K562 (cell line): ENCODE measurements around the gene NR1H2. TPM values are rescaled to one million over a fixed set of nuclear protein-coding genes. Genes with fewer than 3 reads are reported as not detected.

Experiments
- CBFA2T2 ChIP-seq: fragments of 450-650 bp; conservative IDR thresholded peaks from 2 replicates; pipeline ENCODE4 v1.6.1; 2017; ENCODE audit warnings: mild to moderate bottlenecking
- CCNT2 ChIP-seq: IDR thresholded peaks from 2 replicates; pipeline ENCODE4 v1.6.1; 2011; ENCODE audit warnings: borderline replicate concordance, low read depth, mild to moderate bottlenecking, moderate library complexity, mixed read lengths, low read length; ENCODE audit not compliant: insufficient read length; ENCODE audit errors: extremely low read depth
- GTF2F1 ChIP-seq: IDR thresholded peaks from 2 replicates; pipeline ENCODE4 v1.6.1; 2011; ENCODE audit warnings: low read depth, low read length, improper control_type of control experiment
- HDAC3 ChIP-seq: fragments of 450-650 bp; IDR thresholded peaks from 2 replicates; pipeline ENCODE4 v1.6.1; 2018; ENCODE audit warnings: borderline replicate concordance, mild to moderate bottlenecking, moderate library complexity; ENCODE audit not compliant: partially characterized antibody
- KLF6 ChIP-seq: fragments of 250-450 bp; sonication (Bioruptor Pico); IDR thresholded peaks from 2 replicates; pipeline ENCODE4 v1.4.0; 2020; ENCODE audit warnings: mild to moderate bottlenecking, moderate library complexity, borderline replicate concordance
- MAFK ChIP-seq: IDR thresholded peaks from 2 replicates; pipeline ENCODE4 v1.6.1; 2011; ENCODE audit warnings: low read length, improper control_type of control experiment
- PTBP1 ChIP-seq: fragments of 200-400 bp; formaldehyde crosslinking; IDR thresholded peaks from 2 replicates; pipeline ENCODE4 v1.6.1; 2017; ENCODE audit warnings: low read depth, low read length
- U2AF2 ChIP-seq: fragments of 200-400 bp; formaldehyde crosslinking; optimal IDR thresholded peaks from 2 replicates; pipeline ENCODE3; 2017; ENCODE audit warnings: low read depth, mild to moderate bottlenecking, low read length
- ZNF140 ChIP-seq: fragments of 250-450 bp; sonication (Bioruptor Pico); IDR thresholded peaks from 2 replicates; pipeline ENCODE4 v1.8.0; 2021; ENCODE audit warnings: moderate library complexity, mild to moderate bottlenecking, inconsistent platforms
- ZNF143 ChIP-seq: sonication (generic); formaldehyde crosslinking; IDR thresholded peaks from 2 replicates; pipeline ENCODE4 v1.9.0; 2022; ENCODE audit warnings: mild to moderate bottlenecking, missing genetic modification reagents
- ZNF23 ChIP-seq: fragments of 250-450 bp; sonication (Bioruptor Pico); IDR thresholded peaks from 2 replicates; pipeline ENCODE4 v1.4.0; 2020; ENCODE audit warnings: mild to moderate bottlenecking
- polyA plus RNA-seq, 8 experiments: library from polyadenylated mRNA; depleted of rRNA in 4 of 8; stranded (reverse) in 5 of 8; unstranded in 3 of 8; fragments of >200 nt; fragmentation: Nextera tagmentation in 2 of 8; fragmentation: Illumina TruSeq in 1 of 8; extraction: Ambion mirVana in 2 of 8; extraction: Trizol in 1 of 8; gene quantifications; 2 replicates each; pipeline versions ENCODE4 v1.2.1 to v1.2.3, GENCODE V29; 2011 to 2014; ENCODE audit warnings: inconsistent platforms in 1 of 8, missing spikeins in 1 of 8
- total RNA-seq, 7 experiments: library from RNA; depleted of rRNA in 6 of 7; stranded (reverse); fragments of >200 nt in 6 of 7; fragmentation: Illumina TruSeq in 2 of 7; extraction: Trizol in 2 of 7; gene quantifications; 2 replicates each; pipeline versions ENCODE4 v1.2.1 to v1.2.3, GENCODE V29; 2011 to 2021; ENCODE audit warnings: low replicate concordance in 1 of 7
- TF ChIP-seq, protein P1 (sequence below): sonication (generic); formaldehyde crosslinking; IDR thresholded peaks from 2 replicates; pipeline ENCODE4 v1.8.0; 2022; ENCODE audit warnings: mild to moderate bottlenecking, missing genetic modification reagents
- TF ChIP-seq, protein P2 (sequence below): fragments of 250-450 bp; sonication (Bioruptor Pico); IDR thresholded peaks from 2 replicates; pipeline ENCODE4 v1.4.0; 2020
- TF ChIP-seq, protein P3 (sequence below): fragments of 450-650 bp; formaldehyde crosslinking; IDR thresholded peaks from 2 replicates; pipeline ENCODE4 v1.4.0; 2022; ENCODE audit warnings: missing genetic modification characterization
- TF ChIP-seq, protein P4 (sequence below): conservative IDR thresholded peaks from 2 replicates; pipeline ENCODE4 v1.6.1; 2011; ENCODE audit warnings: low read depth, mild to moderate bottlenecking, low read length; ENCODE audit not compliant: control insufficient read depth

Gene NR1H2
- total and polyA plus RNA-seq, 9 of the 15 experiments (the other 6 are each of a cell fraction or from before 2014, with no cell fraction given) = 0.11 to 73.8 (median 24.0) TPM

DNA sequence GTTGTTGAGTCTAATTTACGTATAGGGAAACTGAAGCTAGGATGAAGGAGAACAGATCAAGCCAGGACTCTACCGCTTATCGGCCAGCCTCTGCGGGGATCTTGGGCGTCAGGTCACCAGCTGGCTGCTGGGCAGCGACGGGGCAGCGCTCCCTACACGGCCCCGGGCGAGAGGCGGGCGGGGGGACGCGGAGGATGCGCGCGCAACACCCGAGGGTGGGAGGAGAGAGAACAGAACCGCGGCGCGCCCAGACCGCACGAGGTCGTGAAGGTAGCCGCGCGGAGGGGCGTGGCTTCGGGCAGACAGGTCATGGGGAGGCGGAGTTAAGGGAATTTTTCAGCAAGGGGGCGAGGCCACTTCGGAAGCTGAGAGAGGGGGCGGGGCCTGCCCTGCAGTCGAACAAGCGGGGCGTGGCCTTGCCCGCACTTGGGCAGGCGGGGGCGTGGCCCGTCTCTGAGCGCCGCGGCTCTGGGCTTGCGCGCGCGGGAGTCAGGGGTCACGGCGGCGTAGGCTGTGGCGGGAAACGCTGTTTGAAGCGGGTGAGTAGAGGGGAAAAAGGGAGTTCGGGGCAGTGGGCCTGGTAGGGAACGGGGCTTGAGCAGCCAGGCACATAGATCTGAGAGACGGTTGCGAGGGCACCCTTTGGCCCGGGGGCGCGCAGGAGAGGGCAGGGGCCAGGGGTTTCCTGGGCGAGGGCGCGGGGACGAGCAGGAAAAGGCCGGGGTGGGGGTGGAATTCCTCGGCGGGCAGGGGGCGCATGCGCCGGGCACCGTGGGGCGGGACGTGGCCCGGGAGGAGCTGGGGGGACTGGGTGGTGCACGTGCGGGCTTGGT lies 7.8 kb downstream of the NR1H2 start, which contains the start of gene POLD1 (continued):
- TF ChIP-seq, protein P1, sequence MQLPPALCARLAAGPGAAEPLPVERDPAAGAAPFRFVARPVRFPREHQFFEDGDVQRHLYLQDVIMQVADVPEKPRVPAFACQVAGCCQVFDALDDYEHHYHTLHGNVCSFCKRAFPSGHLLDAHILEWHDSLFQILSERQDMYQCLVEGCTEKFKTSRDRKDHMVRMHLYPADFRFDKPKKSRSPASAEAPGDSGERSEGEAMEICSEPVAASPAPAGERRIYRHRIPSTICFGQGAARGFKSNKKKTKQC (CRISPR knock-in tag) = peak; percentile 29; the same call in 1 of the 2 replicates
- TF ChIP-seq PTBP1 (no peak), U2AF2 (no peak), CCNT2 (peak; percentile 94), ZNF143 (CRISPR knock-in tag) (no peak), KLF6 (CRISPR knock-in tag) (no peak), GTF2F1 (no peak), ZNF140 (CRISPR knock-in tag) (no peak), CBFA2T2 (0 out of 2 replicates have a peak, but pooled peaks have one; percentile 3), HDAC3 (no peak), ZNF23 (CRISPR knock-in tag) (peak; percentile 65; the same call in 1 of the 2 replicates), MAFK (no peak)
- TF ChIP-seq, protein P2, sequence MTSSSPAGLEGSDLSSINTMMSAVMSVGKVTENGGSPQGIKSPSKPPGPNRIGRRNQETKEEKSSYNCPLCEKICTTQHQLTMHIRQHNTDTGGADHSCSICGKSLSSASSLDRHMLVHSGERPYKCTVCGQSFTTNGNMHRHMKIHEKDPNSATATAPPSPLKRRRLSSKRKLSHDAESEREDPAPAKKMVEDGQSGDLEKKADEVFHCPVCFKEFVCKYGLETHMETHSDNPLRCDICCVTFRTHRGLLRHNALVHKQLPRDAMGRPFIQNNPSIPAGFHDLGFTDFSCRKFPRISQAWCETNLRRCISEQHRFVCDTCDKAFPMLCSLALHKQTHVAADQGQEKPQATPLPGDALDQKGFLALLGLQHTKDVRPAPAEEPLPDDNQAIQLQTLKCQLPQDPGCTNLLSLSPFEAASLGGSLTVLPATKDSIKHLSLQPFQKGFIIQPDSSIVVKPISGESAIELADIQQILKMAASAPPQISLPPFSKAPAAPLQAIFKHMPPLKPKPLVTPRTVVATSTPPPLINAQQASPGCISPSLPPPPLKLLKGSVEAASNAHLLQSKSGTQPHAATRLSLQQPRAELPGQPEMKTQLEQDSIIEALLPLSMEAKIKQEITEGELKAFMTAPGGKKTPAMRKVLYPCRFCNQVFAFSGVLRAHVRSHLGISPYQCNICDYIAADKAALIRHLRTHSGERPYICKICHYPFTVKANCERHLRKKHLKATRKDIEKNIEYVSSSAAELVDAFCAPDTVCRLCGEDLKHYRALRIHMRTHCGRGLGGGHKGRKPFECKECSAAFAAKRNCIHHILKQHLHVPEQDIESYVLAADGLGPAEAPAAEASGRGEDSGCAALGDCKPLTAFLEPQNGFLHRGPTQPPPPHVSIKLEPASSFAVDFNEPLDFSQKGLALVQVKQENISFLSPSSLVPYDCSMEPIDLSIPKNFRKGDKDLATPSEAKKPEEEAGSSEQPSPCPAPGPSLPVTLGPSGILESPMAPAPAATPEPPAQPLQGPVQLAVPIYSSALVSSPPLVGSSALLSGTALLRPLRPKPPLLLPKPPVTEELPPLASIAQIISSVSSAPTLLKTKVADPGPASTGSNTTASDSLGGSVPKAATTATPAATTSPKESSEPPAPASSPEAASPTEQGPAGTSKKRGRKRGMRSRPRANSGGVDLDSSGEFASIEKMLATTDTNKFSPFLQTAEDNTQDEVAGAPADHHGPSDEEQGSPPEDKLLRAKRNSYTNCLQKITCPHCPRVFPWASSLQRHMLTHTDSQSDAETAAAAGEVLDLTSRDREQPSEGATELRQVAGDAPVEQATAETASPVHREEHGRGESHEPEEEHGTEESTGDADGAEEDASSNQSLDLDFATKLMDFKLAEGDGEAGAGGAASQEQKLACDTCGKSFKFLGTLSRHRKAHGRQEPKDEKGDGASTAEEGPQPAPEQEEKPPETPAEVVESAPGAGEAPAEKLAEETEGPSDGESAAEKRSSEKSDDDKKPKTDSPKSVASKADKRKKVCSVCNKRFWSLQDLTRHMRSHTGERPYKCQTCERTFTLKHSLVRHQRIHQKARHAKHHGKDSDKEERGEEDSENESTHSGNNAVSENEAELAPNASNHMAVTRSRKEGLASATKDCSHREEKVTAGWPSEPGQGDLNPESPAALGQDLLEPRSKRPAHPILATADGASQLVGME (CRISPR knock-in tag) = 0 out of 2 replicates have a peak, but pooled peaks have one; percentile 53
- TF ChIP-seq, protein P3, sequence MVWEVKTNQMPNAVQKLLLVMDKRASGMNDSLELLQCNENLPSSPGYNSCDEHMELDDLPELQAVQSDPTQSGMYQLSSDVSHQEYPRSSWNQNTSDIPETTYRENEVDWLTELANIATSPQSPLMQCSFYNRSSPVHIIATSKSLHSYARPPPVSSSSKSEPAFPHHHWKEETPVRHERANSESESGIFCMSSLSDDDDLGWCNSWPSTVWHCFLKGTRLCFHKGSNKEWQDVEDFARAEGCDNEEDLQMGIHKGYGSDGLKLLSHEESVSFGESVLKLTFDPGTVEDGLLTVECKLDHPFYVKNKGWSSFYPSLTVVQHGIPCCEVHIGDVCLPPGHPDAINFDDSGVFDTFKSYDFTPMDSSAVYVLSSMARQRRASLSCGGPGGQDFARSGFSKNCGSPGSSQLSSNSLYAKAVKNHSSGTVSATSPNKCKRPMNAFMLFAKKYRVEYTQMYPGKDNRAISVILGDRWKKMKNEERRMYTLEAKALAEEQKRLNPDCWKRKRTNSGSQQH (CRISPR knock-in tag) = peak; percentile 93
- TF ChIP-seq, protein P4, sequence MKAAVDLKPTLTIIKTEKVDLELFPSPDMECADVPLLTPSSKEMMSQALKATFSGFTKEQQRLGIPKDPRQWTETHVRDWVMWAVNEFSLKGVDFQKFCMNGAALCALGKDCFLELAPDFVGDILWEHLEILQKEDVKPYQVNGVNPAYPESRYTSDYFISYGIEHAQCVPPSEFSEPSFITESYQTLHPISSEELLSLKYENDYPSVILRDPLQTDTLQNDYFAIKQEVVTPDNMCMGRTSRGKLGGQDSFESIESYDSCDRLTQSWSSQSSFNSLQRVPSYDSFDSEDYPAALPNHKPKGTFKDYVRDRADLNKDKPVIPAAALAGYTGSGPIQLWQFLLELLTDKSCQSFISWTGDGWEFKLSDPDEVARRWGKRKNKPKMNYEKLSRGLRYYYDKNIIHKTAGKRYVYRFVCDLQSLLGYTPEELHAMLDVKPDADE = no peak
